Loucy (cell line): Measurements from ENCODE around the gene KCNK1.

Experiments
- EZH2phosphoT487 ChIP-seq: fragments of 200-600 bp; IDR thresholded peaks from 2 replicates; pipeline ENCODE4 v1.6.1; 2018; ENCODE audit warnings: antibody characterized with exemption, mild to moderate bottlenecking, moderate library complexity, borderline replicate concordance
- TF ChIP-seq, protein P1 (sequence below): fragments of 200-600 bp; sonication (generic); conservative IDR thresholded peaks from 2 replicates; pipeline ENCODE4 v1.5.1; 2014; ENCODE audit warnings: mild to moderate bottlenecking, antibody characterized with exemption, low read length

- TF ChIP-seq, protein P1, sequence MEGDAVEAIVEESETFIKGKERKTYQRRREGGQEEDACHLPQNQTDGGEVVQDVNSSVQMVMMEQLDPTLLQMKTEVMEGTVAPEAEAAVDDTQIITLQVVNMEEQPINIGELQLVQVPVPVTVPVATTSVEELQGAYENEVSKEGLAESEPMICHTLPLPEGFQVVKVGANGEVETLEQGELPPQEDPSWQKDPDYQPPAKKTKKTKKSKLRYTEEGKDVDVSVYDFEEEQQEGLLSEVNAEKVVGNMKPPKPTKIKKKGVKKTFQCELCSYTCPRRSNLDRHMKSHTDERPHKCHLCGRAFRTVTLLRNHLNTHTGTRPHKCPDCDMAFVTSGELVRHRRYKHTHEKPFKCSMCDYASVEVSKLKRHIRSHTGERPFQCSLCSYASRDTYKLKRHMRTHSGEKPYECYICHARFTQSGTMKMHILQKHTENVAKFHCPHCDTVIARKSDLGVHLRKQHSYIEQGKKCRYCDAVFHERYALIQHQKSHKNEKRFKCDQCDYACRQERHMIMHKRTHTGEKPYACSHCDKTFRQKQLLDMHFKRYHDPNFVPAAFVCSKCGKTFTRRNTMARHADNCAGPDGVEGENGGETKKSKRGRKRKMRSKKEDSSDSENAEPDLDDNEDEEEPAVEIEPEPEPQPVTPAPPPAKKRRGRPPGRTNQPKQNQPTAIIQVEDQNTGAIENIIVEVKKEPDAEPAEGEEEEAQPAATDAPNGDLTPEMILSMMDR: no peak
- no peak for TF ChIP-seq EZH2phosphoT487
Measured at GRCh38 chr1:233675446-233675845, 61.5 kb downstream of the KCNK1 start.
